GM10266 (cell line): ENCODE measurements around the gene CD3G.

ENCODE experiments used
- DNase-seq: peaks from one replicate; pipeline ENCODE4 v3.0.0; 2012; ENCODE audit errors: extremely low spot score
- TF ChIP-seq, protein P1 (sequence below): IDR thresholded peaks from 2 replicates; pipeline ENCODE4 v1.5.1; 2012; ENCODE audit warnings: mild to moderate bottlenecking, low read depth; ENCODE audit not compliant: control insufficient read depth, insufficient read depth; ENCODE audit errors: missing control alignments

CD3G gene

DNA sequence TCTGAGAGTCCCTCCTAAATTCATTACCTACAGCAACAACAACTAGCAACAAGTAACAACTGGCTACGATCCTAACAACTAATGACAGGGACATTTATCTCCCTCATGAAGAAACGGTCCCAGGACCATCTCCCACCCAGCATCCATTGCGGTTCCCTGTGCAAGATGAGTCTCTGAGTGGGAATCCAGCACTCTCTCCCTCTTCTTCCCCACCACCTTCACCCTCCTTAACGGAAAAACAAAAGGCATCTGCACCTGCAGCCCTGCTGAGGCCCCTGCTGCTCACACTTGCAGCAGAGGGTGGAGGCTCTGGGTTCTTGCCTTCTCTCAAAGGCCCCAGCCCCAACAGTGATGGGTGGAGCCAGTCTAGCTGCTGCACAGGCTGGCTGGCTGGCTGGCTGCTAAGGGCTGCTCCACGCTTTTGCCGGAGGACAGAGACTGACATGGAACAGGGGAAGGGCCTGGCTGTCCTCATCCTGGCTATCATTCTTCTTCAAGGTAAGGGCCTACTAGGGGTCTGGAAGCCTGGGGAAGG, at the start of gene CD3G:
TSS of gene CD3G (plus strand) at position 364 of the 535 bp plus-strand sequence. CDS start at position 444, 80 bp downstream.
- TF ChIP-seq, protein P1, sequence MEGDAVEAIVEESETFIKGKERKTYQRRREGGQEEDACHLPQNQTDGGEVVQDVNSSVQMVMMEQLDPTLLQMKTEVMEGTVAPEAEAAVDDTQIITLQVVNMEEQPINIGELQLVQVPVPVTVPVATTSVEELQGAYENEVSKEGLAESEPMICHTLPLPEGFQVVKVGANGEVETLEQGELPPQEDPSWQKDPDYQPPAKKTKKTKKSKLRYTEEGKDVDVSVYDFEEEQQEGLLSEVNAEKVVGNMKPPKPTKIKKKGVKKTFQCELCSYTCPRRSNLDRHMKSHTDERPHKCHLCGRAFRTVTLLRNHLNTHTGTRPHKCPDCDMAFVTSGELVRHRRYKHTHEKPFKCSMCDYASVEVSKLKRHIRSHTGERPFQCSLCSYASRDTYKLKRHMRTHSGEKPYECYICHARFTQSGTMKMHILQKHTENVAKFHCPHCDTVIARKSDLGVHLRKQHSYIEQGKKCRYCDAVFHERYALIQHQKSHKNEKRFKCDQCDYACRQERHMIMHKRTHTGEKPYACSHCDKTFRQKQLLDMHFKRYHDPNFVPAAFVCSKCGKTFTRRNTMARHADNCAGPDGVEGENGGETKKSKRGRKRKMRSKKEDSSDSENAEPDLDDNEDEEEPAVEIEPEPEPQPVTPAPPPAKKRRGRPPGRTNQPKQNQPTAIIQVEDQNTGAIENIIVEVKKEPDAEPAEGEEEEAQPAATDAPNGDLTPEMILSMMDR = no peak
- no peak for DNase-seq

DNA sequence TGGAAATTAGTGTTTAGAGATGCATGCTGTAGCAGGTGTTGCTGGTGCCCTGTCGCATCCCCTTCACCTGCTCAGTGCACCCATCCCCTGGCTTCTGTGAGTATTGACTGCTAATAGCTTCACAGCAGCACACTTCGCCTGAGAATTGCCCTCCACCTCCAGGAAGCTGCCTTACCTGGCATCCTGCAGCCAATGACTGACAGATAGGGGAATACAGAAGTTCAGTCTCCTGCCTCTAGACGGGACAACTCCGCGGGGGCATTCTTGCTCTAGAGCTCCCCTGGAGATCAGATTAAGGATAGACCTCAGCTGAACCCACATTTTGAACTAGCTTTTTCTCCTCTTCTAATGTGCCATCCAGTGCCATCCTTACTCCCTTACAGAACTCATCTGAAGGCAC, 48.9 kb upstream of the CD3G start:
- no peak for DNase-seq

DNA sequence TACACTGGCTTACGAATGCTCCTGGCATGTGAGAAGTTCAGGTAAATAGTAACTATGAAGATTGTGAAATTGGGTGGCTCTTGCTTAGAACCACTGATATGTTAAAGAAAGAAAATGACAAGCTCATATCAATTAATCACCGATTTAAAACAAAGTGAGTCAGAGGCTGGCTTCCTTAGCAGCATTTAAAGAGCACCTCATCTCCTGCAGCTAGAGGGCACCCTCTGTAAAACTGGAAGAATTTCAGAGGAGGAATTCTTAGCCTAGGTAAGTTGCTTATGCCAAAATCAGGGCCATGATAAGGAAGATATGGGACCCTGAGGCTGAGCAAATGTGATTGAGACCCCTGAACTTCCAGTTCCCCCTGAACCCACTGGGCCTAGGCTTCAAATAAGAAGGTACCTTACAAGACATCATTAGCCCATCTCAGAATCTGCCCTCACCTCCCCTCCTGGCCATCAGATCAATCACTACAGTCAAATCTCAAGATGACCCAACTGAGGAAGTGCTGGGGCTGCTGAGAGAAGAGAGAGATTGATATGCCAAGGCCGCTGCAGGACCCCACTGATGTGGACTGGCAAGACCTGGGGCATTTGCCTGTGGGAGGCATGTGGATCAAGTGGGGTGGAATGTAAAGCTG, 48.2 kb upstream of the CD3G start:
- DNase-seq = peak; percentile 22

More for the DNA sequence above, 48.9 kb upstream of the CD3G start:
- TF ChIP-seq, protein P1 = no peak

DNA sequence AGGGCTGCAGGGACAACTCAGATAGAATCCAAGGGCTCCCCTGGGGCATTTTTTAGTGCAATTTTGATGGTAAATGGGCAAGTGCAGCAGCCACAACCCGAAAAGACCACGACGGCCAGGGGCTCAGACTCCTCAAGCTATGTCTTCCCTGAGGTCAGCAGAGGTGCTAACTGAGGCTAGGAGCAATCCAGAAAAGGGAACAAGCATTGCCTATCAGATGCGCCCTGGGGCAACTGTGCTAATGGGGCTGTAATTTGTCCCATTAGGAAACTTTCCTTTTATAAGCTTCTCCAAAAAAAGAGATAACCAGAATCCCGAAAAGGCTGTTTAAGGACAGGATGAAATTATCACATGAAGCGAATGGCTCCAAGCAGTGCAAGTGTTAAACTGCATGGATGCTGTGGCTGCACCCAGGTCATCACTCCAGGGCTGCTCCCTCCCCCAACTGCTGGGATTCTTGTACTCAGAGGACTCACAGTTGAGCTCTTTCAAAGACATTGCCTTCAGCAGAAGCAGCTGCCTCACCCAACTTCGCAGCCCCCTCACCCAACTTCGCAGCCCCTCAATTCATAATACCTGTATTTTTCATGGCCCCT, 42.4 kb upstream of the CD3G start:
- TF ChIP-seq, protein P1 = no peak
- no peak for DNase-seq

More for the DNA sequence above, 48.2 kb upstream of the CD3G start:
- TF ChIP-seq, protein P1 = peak; percentile 69

DNA sequence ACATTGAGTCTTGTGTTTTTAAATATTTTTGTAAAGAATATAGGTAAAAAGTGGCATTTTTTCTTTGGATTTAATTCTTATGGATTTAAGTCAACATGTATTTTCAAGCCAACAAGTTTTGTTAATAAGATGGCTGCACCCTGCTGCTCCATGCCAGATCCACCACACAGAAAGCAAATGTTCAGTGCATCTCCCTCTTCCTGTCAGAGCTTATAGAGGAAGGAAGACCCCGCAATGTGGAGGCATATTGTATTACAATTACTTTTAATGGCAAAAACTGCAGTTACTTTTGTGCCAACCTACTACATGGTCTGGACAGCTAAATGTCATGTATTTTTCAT, 39.9 kb upstream of the CD3G start:
- DNase-seq = no peak
- TF ChIP-seq, protein P1 = no peak

DNA sequence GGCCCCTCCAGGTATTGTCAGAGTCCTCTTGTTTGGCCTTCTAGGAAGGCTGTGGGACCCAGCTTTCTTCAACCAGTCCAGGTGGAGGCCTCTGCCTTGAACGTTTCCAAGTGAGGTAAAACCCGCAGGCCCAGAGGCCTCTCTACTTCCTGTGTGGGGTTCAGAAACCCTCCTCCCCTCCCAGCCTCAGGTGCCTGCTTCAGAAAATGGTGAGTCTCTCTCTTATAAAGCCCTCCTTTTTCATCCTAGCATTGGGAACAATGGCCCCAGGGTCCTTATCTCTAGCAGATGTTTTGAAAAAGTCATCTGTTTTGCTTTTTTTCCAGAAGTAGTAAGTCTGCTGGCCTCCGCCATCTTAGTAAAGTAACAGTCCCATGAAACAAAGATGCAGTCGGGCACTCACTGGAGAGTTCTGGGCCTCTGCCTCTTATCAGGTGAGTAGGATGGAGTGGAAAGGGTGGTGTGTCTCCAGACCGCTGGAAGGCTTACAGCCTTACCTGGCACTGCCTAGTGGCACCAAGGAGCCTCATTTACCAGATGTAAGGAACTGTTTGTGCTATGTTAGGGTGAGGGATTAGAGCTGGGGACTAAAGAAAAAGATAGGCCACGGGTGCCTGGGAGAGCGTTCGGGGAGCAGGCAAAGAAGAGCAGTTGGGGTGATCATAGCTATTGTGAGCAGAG, 39.4 kb upstream of the CD3G start, which contains the start of gene CD3E:
TSS of gene CD3E (plus strand) at position 163 of the 681 bp plus-strand sequence. CDS start at position 386, 223 bp downstream.
- TF ChIP-seq, protein P1 = no peak
- DNase-seq = no peak
